ENCODE results near the gene IGF1R. TPM values are rescaled to one million over a fixed set of nuclear protein-coding genes. Genes with fewer than 3 reads are reported as not detected.

IGF1R gene
- total and polyA plus RNA-seq, 2 experiments from 2014 or later = 10.8 to 42.9 TPM

- H4K20me1 ChIP-seq (ENCODE audit: insufficient read depth, poor library complexity, severe bottlenecking) = peaks cover 43% of the 10 kb centered on the region
- WGBS (ENCODE audit: low lambda C conversion rate, missing lambda C conversion rate) = 98% methylated on average over 6 of the region's 6 CpGs
These were observed 18.1 kb downstream of the IGF1R start for GRCh38 chr15:98666441-98666840.

GRCh38 chr15:98666841-98667240, 18.5 kb downstream of the IGF1R start:
- H3K4me1 ChIP-seq (ENCODE audit: insufficient read depth) = peaks cover 47% of the 10 kb centered on the region
- no peaks in the 10 kb centered on the region for H3K9me3 ChIP-seq (ENCODE audit: low read depth)
- 72% methylated on average over 7 of the region's 7 CpGs for WGBS (ENCODE audit: low lambda C conversion rate, missing lambda C conversion rate)
- no peak for DNase-seq (ENCODE audit: low spot score)
- peak overlapping the region; percentile 47 for H3K27ac ChIP-seq
- no peak overlapping the region for H2AFZ ChIP-seq
- no peaks in the 10 kb centered on the region for H3K36me3 ChIP-seq (replicated peaks; ENCODE audit: insufficient read depth, low read depth)
- TF ChIP-seq EZH2phosphoT487 (IDR thresholded peaks at IDR 0.05; ENCODE audit: low read depth, severe bottlenecking, unreplicated experiment) = no peak
- TF ChIP-seq CTCF (IDR thresholded peaks at IDR 0.05; ENCODE audit: poor library complexity) = no peak
- no peak for TF ChIP-seq EZH2 (IDR thresholded peaks at IDR 0.05; ENCODE audit: borderline replicate concordance)
- H3K4me3 ChIP-seq = no peak overlapping the region
- H4K20me1 ChIP-seq (ENCODE audit: insufficient read depth, poor library complexity, severe bottlenecking) = peaks cover 39% of the 10 kb centered on the region
- peaks cover 94% of the 10 kb centered on the region for H3K79me2 ChIP-seq
- no peak overlapping the region for H3K4me2 ChIP-seq
- no peaks in the 10 kb centered on the region for H3K9me2 ChIP-seq (replicated peaks; ENCODE audit: insufficient read depth)
- H3K27me3 ChIP-seq = no peaks in the 10 kb centered on the region

More at GRCh38 chr15:98666441-98666840, 18.1 kb downstream of the IGF1R start:
- TF ChIP-seq CTCF (IDR thresholded peaks at IDR 0.05; ENCODE audit: poor library complexity) (no peak), EZH2phosphoT487 (IDR thresholded peaks at IDR 0.05; ENCODE audit: low read depth, severe bottlenecking, unreplicated experiment) (no peak), EZH2 (IDR thresholded peaks at IDR 0.05; ENCODE audit: borderline replicate concordance) (no peak)
- no peaks in the 10 kb centered on the region for H3K27me3 ChIP-seq
- H3K4me3 ChIP-seq = no peak overlapping the region
- H3K4me2 ChIP-seq = no peak overlapping the region
- peak overlapping the region; percentile 47 for H3K27ac ChIP-seq
- peaks cover 98% of the 10 kb centered on the region for H3K79me2 ChIP-seq
- H3K9me2 ChIP-seq (replicated peaks; ENCODE audit: insufficient read depth) = no peaks in the 10 kb centered on the region
- H3K36me3 ChIP-seq (replicated peaks; ENCODE audit: insufficient read depth, low read depth) = no peaks in the 10 kb centered on the region
- no peak for DNase-seq (ENCODE audit: low spot score)
- no peak overlapping the region for H2AFZ ChIP-seq
- peaks cover 43% of the 10 kb centered on the region for H3K4me1 ChIP-seq (ENCODE audit: insufficient read depth)
- H3K9me3 ChIP-seq (ENCODE audit: low read depth) = no peaks in the 10 kb centered on the region

DNA sequence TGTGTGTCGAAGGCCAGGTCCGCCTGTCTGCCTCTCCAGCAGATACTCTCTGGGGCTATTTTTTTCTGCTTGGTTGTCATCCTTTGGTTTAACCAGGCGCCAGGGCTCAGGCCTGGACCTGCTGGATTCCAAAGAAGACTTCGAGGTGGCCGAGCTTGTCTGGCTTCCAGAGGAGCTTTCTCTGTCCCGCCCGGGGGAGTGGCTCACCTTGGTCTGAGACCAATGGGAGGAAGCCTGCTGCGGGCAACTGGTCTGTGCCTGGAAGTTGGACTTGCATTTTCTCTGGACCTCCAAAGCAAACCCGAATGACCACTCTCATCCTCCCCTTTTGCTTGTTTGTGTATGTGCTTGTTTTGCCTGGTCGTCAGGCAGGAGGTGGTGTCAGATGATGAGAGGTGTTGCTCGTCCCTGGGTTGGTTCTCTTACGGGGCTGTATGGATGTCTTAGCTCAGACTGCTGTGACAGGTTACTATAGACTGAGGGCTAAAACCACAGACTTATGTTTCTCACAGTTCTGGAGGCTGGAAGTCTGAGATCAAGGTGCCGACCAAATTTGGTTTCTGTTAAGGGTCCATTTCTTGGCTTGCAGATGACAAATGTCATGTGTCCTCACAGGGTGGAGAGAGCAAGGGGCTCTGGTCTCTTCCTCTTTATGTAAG, 19.3 kb downstream of the IGF1R start:
- Histone ChIP-seq H2AFZ (no peak overlapping the region), H3K4me3 (no peak overlapping the region), H3K4me2 (peak overlapping the region; percentile 50), H3K4me1 (ENCODE audit: insufficient read depth) (peaks cover 50% of the 10 kb centered on the region), H3K27ac (peak overlapping the region; percentile 47), H3K27me3 (no peaks in the 10 kb centered on the region), H3K79me2 (peaks cover 94% of the 10 kb centered on the region), H3K36me3 (replicated peaks; ENCODE audit: insufficient read depth, low read depth) (no peaks in the 10 kb centered on the region), H3K9me2 (replicated peaks; ENCODE audit: insufficient read depth) (no peaks in the 10 kb centered on the region), H3K9me3 (ENCODE audit: low read depth) (no peaks in the 10 kb centered on the region), H4K20me1 (ENCODE audit: insufficient read depth, poor library complexity, severe bottlenecking) (peaks cover 31% of the 10 kb centered on the region)
- 78% methylated on average over 13 of the region's 13 CpGs for WGBS (ENCODE audit: low lambda C conversion rate, missing lambda C conversion rate)
- no peak for DNase-seq (ENCODE audit: low spot score)
- TF ChIP-seq CTCF (IDR thresholded peaks at IDR 0.05; ENCODE audit: poor library complexity) (no peak), EZH2phosphoT487 (IDR thresholded peaks at IDR 0.05; ENCODE audit: low read depth, severe bottlenecking, unreplicated experiment) (no peak)
